RWPE2 (cell line): ENCODE data around the gene ZNF512B.

Experiments
- ATAC-seq: fragments of 200-7000 bp; cut with Tn5 transposase; 3 replicates; pipeline ENCODE4 v1.9.1; 2021; ENCODE audit warnings: low read depth
- DNase-seq: peaks from one replicate; pipeline ENCODE4 v3.0.0-alpha.2; 2020; ENCODE audit warnings: low spot score
- H3K27ac ChIP-seq: fragments of 450-650 bp; 2 replicates; pipeline ENCODE4 v1.5.1; 2017; ENCODE audit warnings: mild to moderate bottlenecking; ENCODE audit not compliant: poor library complexity, severe bottlenecking
- H3K27me3 ChIP-seq: fragments of 250-450 bp; sonication (Bioruptor Pico); 2 replicates; pipeline ENCODE4 v1.5.1; 2021; ENCODE audit warnings: mild to moderate bottlenecking, moderate library complexity; ENCODE audit not compliant: insufficient read depth, poor library complexity, severe bottlenecking
- H3K36me3 ChIP-seq: fragments of 250-450 bp; sonication (Bioruptor Pico); 2 replicates; pipeline ENCODE4 v1.5.1; 2020; ENCODE audit warnings: low read depth, mild to moderate bottlenecking, moderate library complexity
- H3K4me1 ChIP-seq: fragments of 250-450 bp; sonication (Bioruptor Pico); 2 replicates; pipeline ENCODE4 v1.5.1; 2021; ENCODE audit warnings: mild to moderate bottlenecking, moderate library complexity; ENCODE audit not compliant: insufficient read depth, poor library complexity, severe bottlenecking
- H3K4me3 ChIP-seq: fragments of 250-450 bp; sonication (Bioruptor Pico); 2 replicates; pipeline ENCODE4 v1.5.1; 2021; ENCODE audit warnings: mild to moderate bottlenecking, moderate library complexity; ENCODE audit not compliant: severe bottlenecking
- H3K9me3 ChIP-seq: fragments of 250-450 bp; sonication (Bioruptor Pico); 2 replicates; pipeline ENCODE4 v1.5.1; 2021; ENCODE audit warnings: mild to moderate bottlenecking, moderate library complexity; ENCODE audit not compliant: severe bottlenecking
- CTCF ChIP-seq: fragments of 450-650 bp; IDR thresholded peaks from one replicate; pipeline ENCODE4 v1.5.1; 2017; ENCODE audit warnings: mild to moderate bottlenecking, moderate library complexity; ENCODE audit not compliant: poor library complexity, severe bottlenecking

ZNF512B gene

GRCh38 chr20:63937596-63937995, 32.1 kb downstream of the ZNF512B start:
- no peaks in the 10 kb centered on the region for H3K27me3 ChIP-seq
- DNase-seq (no peak), ATAC-seq (no peak)
- no peak overlapping the region for H3K27ac ChIP-seq
- H3K4me3 ChIP-seq: no peak overlapping the region
- H3K9me3 ChIP-seq: no peaks in the 10 kb centered on the region
- TF ChIP-seq CTCF: no peak
- H3K36me3 ChIP-seq: peaks cover 78% of the 10 kb centered on the region
- H3K4me1 ChIP-seq: peaks cover 11% of the 10 kb centered on the region

- H3K27ac ChIP-seq: no peak overlapping the region
- no peak for ATAC-seq
- H3K4me1 ChIP-seq: no peaks in the 10 kb centered on the region
- no peak for DNase-seq
- no peaks in the 10 kb centered on the region for H3K27me3 ChIP-seq
- no peak overlapping the region for H3K4me3 ChIP-seq
- no peaks in the 10 kb centered on the region for H3K9me3 ChIP-seq
- no peak for TF ChIP-seq CTCF
- peaks cover 86% of the 10 kb centered on the region for H3K36me3 ChIP-seq
These were observed 34.3 kb downstream of the ZNF512B start for GRCh38 chr20:63935447-63935846.

GRCh38 chr20:63934271-63935068, 35.3 kb downstream of the ZNF512B start:
- H3K4me3 ChIP-seq: no peak overlapping the region
- no peaks in the 10 kb centered on the region for H3K27me3 ChIP-seq
- H3K36me3 ChIP-seq: peaks cover 85% of the 10 kb centered on the region
- DNase-seq: peak; percentile 90
- H3K27ac ChIP-seq: no peak overlapping the region
- no peak for TF ChIP-seq CTCF
- H3K4me1 ChIP-seq: no peaks in the 10 kb centered on the region
- ATAC-seq: no peak
- no peaks in the 10 kb centered on the region for H3K9me3 ChIP-seq

GRCh38 chr20:63933646-63934045, 36.1 kb downstream of the ZNF512B start:
- no peaks in the 10 kb centered on the region for H3K27me3 ChIP-seq
- H3K27ac ChIP-seq: no peak overlapping the region
- H3K9me3 ChIP-seq: no peaks in the 10 kb centered on the region
- no peak overlapping the region for H3K4me3 ChIP-seq
- DNase-seq (peak; percentile 77), ATAC-seq (no peak)
- no peak for TF ChIP-seq CTCF
- H3K36me3 ChIP-seq: peaks cover 83% of the 10 kb centered on the region
- H3K4me1 ChIP-seq: no peaks in the 10 kb centered on the region

GRCh38 chr20:63932606-63933160, 37.0 kb downstream of the ZNF512B start:
- peaks cover 86% of the 10 kb centered on the region for H3K36me3 ChIP-seq

More at GRCh38 chr20:63932606-63933160, 37.0 kb downstream of the ZNF512B start:
- no peak for ATAC-seq
- Histone ChIP-seq H3K27me3 (no peaks in the 10 kb centered on the region), H3K9me3 (no peaks in the 10 kb centered on the region), H3K27ac (no peak overlapping the region), H3K4me3 (no peak overlapping the region), H3K4me1 (no peaks in the 10 kb centered on the region)
- peak; percentile 81 for DNase-seq
- no peak for TF ChIP-seq CTCF
